Cardiac muscle cell (in vitro differentiated cells and primary cell): ENCODE results near the gene ALS2CL. TPM values are rescaled to one million over a fixed set of nuclear protein-coding genes. Genes with fewer than 3 reads are reported as not detected.

Source experiments
- DNase-seq, 2 donors: peaks; one replicate each; pipeline versions ENCODE4 v3.0.0 to v3.0.0-alpha.2; 2010 to 2017; ENCODE audit warnings: low read depth in 1 of 2, low spot score in 1 of 2
- H3K27ac ChIP-seq: fragments of 200-600 bp; sonication (generic); 2 replicates; pipeline ENCODE4 v1.5.1; 2016
- H3K27me3 ChIP-seq: fragments of 200-600 bp; sonication (generic); 2 replicates; pipeline ENCODE4 v1.6.0; 2016; ENCODE audit warnings: control low read depth
- H3K36me3 ChIP-seq: fragments of 200-600 bp; sonication (generic); 2 replicates; pipeline ENCODE4 v1.5.1; 2016; ENCODE audit warnings: control low read depth
- H3K4me1 ChIP-seq: fragments of 200-600 bp; sonication (generic); 2 replicates; pipeline ENCODE4 v1.8.1; 2017; ENCODE audit warnings: low read depth, mild to moderate bottlenecking, mixed run types
- H3K4me3 ChIP-seq: fragments of 200-600 bp; sonication (generic); 2 replicates; pipeline ENCODE4 v1.5.1; 2016; ENCODE audit warnings: mild to moderate bottlenecking
- H3K9me3 ChIP-seq: fragments of 200-600 bp; sonication (generic); 2 replicates; pipeline ENCODE4 v1.5.1; 2017; ENCODE audit warnings: low read depth, mild to moderate bottlenecking, control low read depth
- CTCF ChIP-seq: IDR thresholded peaks from 2 replicates; pipeline ENCODE4 v1.5.1; 2012; ENCODE audit warnings: low read depth, mild to moderate bottlenecking, low read length
- polyA plus RNA-seq: library from polyadenylated mRNA; unstranded; fragments of >200 nt; fragmentation: Nextera tagmentation; extraction: Ambion mirVana; gene quantifications from 2 replicates; pipeline ENCODE4 v1.2.1, GENCODE V29; 2016
- total RNA-seq: library from RNA; depleted of rRNA; stranded (reverse); fragments of >200 nt; gene quantifications from 2 replicates; pipeline ENCODE4 v1.2.3, GENCODE V29; 2016

ALS2CL gene
- total and polyA plus RNA-seq, 2 experiments from 2014 or later, result 2.2 to 11.4 TPM

DNA sequence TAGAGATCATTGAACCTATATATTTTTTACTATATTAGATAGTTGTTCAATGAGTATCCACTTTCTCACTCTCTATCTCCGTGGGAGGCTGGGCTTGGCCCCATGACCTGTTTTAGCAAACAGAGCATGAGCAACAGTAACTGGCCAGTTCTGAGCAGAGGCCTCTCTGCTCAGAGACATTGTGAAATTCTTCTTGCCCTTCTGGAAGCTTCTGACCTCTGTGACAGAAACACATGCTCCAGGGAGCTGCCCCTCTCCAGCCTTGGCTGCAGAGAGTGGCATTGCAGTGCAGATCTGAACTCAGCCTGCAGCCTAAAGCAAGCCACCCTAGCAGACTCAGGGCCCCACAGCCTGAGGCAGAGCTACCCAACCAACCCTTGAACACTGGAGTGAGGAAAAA, 60.7 kb downstream of the ALS2CL start:
- H3K36me3 ChIP-seq, result no peaks in the 10 kb centered on the region
- H3K27me3 ChIP-seq, result no peaks in the 10 kb centered on the region
- H3K4me1 ChIP-seq, result peaks cover 10% of the 10 kb centered on the region
- DNase-seq, result peak in 1 of 2 donors; percentile 21
- H3K27ac ChIP-seq, result no peak overlapping the region
- no peak for TF ChIP-seq CTCF
- no peak overlapping the region for H3K4me3 ChIP-seq
- H3K9me3 ChIP-seq, result no peaks in the 10 kb centered on the region

DNA sequence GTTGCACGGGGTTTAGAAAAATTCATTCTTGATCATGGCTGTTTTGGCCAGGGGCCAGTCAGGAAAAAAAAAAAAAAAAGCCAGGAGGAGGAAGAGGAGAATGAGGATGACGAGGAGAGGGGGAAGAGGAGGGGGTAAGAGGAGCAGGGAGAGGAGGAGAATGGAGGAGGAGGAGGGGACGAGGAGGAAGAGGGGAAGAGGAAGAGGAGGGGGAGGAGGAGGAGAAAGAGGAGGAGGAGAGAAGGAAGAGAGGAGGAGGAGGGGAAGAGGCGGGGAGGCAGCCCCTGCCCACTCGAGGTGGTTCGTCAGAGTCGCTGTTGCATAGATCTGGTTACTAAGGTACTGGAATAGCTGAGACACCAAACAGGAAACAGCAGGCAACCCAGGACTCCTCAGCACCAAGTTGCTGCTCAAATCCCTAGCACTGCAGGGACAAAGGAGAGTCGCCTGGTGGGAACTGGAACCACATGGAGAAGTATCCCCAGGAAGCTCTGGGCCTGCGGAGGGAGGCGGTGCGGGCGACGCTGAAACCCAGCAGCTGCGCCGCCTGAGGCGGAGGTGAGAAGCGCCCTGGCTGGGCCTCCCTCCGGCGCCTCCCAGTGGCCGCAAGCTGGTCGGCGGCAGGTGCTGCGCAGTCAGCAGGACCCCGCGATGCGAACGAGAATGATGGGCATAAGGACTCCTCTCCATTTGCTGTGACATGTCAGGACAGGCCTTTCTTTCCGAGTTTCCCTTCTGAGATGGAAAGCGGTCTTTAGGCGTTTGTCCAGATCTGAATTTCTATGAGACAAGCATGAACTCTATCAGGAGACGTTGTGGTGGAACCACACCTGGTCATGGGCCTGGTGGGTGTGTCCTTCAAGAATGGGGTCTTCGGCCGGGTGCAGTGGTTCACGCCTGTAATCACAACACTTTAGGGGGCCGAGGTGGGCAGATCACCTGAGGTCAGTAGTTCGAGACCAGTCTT, 63.6 kb downstream of the ALS2CL start:
- no peak overlapping the region for H3K27ac ChIP-seq
- no peaks in the 10 kb centered on the region for H3K9me3 ChIP-seq
- peak; percentile 100 for TF ChIP-seq CTCF
- peaks cover 17% of the 10 kb centered on the region for H3K4me1 ChIP-seq
- no peaks in the 10 kb centered on the region for H3K27me3 ChIP-seq
- DNase-seq, result peak; percentile 83 to 90
- no peaks in the 10 kb centered on the region for H3K36me3 ChIP-seq
- H3K4me3 ChIP-seq, result no peak overlapping the region

DNA sequence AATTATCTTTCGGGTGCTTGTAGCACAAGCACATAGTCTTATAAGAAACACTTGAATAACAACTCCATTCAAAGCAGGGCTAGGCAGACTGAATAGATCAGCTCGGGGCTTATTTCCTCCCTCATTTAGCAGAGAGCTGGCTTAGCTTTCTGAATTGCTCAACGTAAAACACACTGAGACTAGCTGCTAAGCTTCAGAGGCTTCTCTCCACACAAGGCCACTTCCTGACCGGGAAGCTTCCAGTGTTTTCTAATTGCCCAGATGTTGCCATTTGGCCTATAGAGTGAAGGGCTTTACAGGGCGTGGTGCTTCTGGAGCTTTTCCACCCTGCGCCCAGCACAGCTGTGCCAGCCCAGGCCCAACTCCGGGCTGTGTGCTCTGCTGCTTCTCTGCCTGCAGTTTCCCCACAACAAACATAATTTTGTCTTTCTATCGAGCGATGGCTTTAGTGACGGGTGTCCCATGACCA, 64.5 kb downstream of the ALS2CL start:
- Histone ChIP-seq H3K4me3 (no peak overlapping the region), H3K36me3 (no peaks in the 10 kb centered on the region), H3K27ac (no peak overlapping the region), H3K9me3 (no peaks in the 10 kb centered on the region), H3K27me3 (no peaks in the 10 kb centered on the region), H3K4me1 (peaks cover 24% of the 10 kb centered on the region)
- DNase-seq, result no peak
- no peak for TF ChIP-seq CTCF

DNA sequence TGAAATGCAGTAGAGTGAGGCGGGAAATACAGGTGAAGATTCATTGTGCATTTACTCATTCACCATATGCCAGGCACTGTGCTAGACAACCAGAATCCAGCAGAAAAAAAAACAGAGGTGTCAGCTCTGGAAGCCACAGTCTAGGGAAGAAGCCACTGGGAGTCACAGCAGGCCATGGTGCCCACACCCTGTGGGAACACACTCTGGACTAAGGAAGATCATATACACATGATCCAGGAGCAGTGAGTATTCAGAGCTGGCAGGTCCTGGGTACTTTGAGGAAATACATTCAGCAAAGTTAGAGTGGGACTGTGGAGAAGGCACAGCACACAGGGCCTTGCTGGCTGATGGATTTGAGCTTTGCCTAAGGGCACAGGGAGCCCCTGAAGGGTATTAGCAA, 66.4 kb downstream of the ALS2CL start:
- no peak for TF ChIP-seq CTCF
- H3K4me3 ChIP-seq, result no peak overlapping the region
- H3K36me3 ChIP-seq, result no peaks in the 10 kb centered on the region
- no peak overlapping the region for H3K27ac ChIP-seq
- no peak for DNase-seq
- H3K9me3 ChIP-seq, result no peaks in the 10 kb centered on the region
- peaks cover 24% of the 10 kb centered on the region for H3K4me1 ChIP-seq
- H3K27me3 ChIP-seq, result no peaks in the 10 kb centered on the region

DNA sequence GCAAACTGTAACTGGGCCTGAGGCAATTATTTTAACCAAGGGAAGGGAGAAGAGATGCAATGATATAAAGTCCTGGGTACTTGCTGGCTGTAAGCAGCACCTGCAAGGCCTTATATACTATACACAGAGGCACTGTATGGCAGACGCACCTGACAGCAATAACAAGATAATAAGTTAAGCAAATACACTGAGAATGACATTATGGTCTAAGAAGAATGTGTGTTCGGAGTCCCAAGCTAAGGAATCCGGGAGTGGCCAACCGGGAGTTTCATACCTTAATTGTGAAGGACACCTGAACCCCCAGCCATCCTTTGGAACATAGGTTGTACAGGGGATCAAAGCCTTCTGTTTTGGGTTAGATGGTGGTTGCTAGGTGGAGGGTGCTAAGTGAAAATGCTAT, 67.4 kb downstream of the ALS2CL start:
- H3K9me3 ChIP-seq, result no peaks in the 10 kb centered on the region
- no peak for TF ChIP-seq CTCF
- DNase-seq, result no peak

More for the DNA sequence above, 67.4 kb downstream of the ALS2CL start:
- Histone ChIP-seq H3K4me1 (peaks cover 24% of the 10 kb centered on the region), H3K27me3 (no peaks in the 10 kb centered on the region), H3K4me3 (no peak overlapping the region), H3K27ac (no peak overlapping the region), H3K36me3 (no peaks in the 10 kb centered on the region)
